Karpas-422 (cell line): Measurements from ENCODE around the gene SYNJ2. TPM values are rescaled to one million over a fixed set of nuclear protein-coding genes. Genes with fewer than 3 reads are reported as not detected.

Source experiments
- DNase-seq: peaks from one replicate; pipeline ENCODE4 v3.0.0-alpha.2; 2015
- H2AFZ ChIP-seq: fragments of 200-600 bp; sonication (generic); 2 replicates; pipeline ENCODE4 v1.6.1; 2014; ENCODE audit warnings: antibody characterized with exemption, low read length, mixed read lengths
- H3K27ac ChIP-seq: fragments of 200-600 bp; sonication (generic); 2 replicates; pipeline ENCODE4 v1.5.1; 2014; ENCODE audit warnings: mild to moderate bottlenecking, low read length, moderate library complexity
- H3K27me3 ChIP-seq: fragments of 200-600 bp; sonication (generic); 2 replicates; pipeline ENCODE4 v1.6.1; 2014; ENCODE audit warnings: low read length, mixed read lengths
- H3K36me3 ChIP-seq: fragments of 200-600 bp; sonication (generic); 2 replicates; pipeline ENCODE4 v1.6.1; 2014; ENCODE audit warnings: low read length, mixed read lengths; ENCODE audit not compliant: insufficient read depth
- H3K4me1 ChIP-seq: fragments of 200-600 bp; sonication (generic); 2 replicates; pipeline ENCODE4 v1.6.1; 2014; ENCODE audit warnings: mild to moderate bottlenecking, low read length, mixed read lengths
- H3K4me2 ChIP-seq: fragments of 200-600 bp; sonication (generic); 2 replicates; pipeline ENCODE4 v1.6.1; 2014; ENCODE audit warnings: low read length, low read depth, mild to moderate bottlenecking; ENCODE audit not compliant: poor library complexity, severe bottlenecking
- H3K4me3 ChIP-seq: fragments of 200-600 bp; sonication (generic); 2 replicates; pipeline ENCODE4 v1.5.1; 2014; ENCODE audit warnings: mild to moderate bottlenecking, antibody characterized with exemption, low read length, mixed read lengths
- H3K79me2 ChIP-seq: fragments of 200-600 bp; sonication (generic); 2 replicates; pipeline ENCODE4 v1.6.1; 2014; ENCODE audit warnings: mild to moderate bottlenecking, low read length, mixed read lengths
- H3K9ac ChIP-seq: fragments of 200-600 bp; sonication (generic); 2 replicates; pipeline ENCODE4 v1.6.0; 2014; ENCODE audit warnings: low read length
- H3K9me2 ChIP-seq: fragments of 200-600 bp; sonication (generic), shearing (Covaris generic); replicated peaks from 2 replicates; pipeline ENCODE4 v1.6.0; 2014; ENCODE audit warnings: mild to moderate bottlenecking, low read length, moderate library complexity; ENCODE audit not compliant: insufficient read depth
- H3K9me3 ChIP-seq: fragments of 300-700, 200-600 bp; sonication (generic); 2 replicates; pipeline ENCODE4 v1.6.1; 2014; ENCODE audit warnings: low read length, mixed read lengths
- H4K20me1 ChIP-seq: fragments of 200-600 bp; sonication (generic); 2 replicates; pipeline ENCODE4 v1.6.1; 2014; ENCODE audit warnings: mild to moderate bottlenecking, antibody characterized with exemption, low read length, low read depth; ENCODE audit not compliant: insufficient read depth
- total RNA-seq: library from RNA; depleted of rRNA; stranded (reverse); fragments of >200 nt; shearing (Covaris generic); gene quantifications from 2 replicates; pipeline ENCODE4 v1.2.3, GENCODE V29; 2014; ENCODE audit warnings: low replicate concordance

SYNJ2 gene
- total RNA-seq, 1 experiment from 2014 or later = 0.04 TPM

GRCh38 chr6:158110986-158111385 lies 129.3 kb downstream of the SYNJ2 start:
- H3K27me3 ChIP-seq = no peaks in the 10 kb centered on the region
- no peak overlapping the region for H3K4me2 ChIP-seq
- no peaks in the 10 kb centered on the region for H3K9me2 ChIP-seq
- H3K36me3 ChIP-seq = no peaks in the 10 kb centered on the region
- H3K4me3 ChIP-seq = no peak overlapping the region
- no peaks in the 10 kb centered on the region for H3K4me1 ChIP-seq
- H2AFZ ChIP-seq = no peak overlapping the region
- no peaks in the 10 kb centered on the region for H3K79me2 ChIP-seq
- no peaks in the 10 kb centered on the region for H4K20me1 ChIP-seq
- H3K27ac ChIP-seq = no peak overlapping the region
- no peaks in the 10 kb centered on the region for H3K9me3 ChIP-seq
- no peak for DNase-seq
- H3K9ac ChIP-seq = no peak overlapping the region

GRCh38 chr6:158111987-158112386 lies 130.3 kb downstream of the SYNJ2 start:
- no peak overlapping the region for H2AFZ ChIP-seq
- no peaks in the 10 kb centered on the region for H3K4me1 ChIP-seq
- DNase-seq = no peak

GRCh38 chr6:158113802-158114201 lies 132.1 kb downstream of the SYNJ2 start:
- no peaks in the 10 kb centered on the region for H3K36me3 ChIP-seq
- H2AFZ ChIP-seq = no peak overlapping the region
- no peaks in the 10 kb centered on the region for H3K27me3 ChIP-seq
- no peaks in the 10 kb centered on the region for H3K9me2 ChIP-seq
- H4K20me1 ChIP-seq = no peaks in the 10 kb centered on the region
- H3K9ac ChIP-seq = no peak overlapping the region
- H3K4me2 ChIP-seq = no peak overlapping the region
- H3K27ac ChIP-seq = no peak overlapping the region
- H3K4me1 ChIP-seq = no peaks in the 10 kb centered on the region
- H3K79me2 ChIP-seq = no peaks in the 10 kb centered on the region
- no peaks in the 10 kb centered on the region for H3K9me3 ChIP-seq
- DNase-seq = no peak
- no peak overlapping the region for H3K4me3 ChIP-seq

More at GRCh38 chr6:158111987-158112386, 130.3 kb downstream of the SYNJ2 start:
- Histone ChIP-seq H3K9me3 (no peaks in the 10 kb centered on the region), H3K9ac (no peak overlapping the region), H3K4me2 (no peak overlapping the region), H3K9me2 (no peaks in the 10 kb centered on the region), H4K20me1 (no peaks in the 10 kb centered on the region), H3K4me3 (no peak overlapping the region), H3K27me3 (no peaks in the 10 kb centered on the region), H3K79me2 (no peaks in the 10 kb centered on the region), H3K27ac (no peak overlapping the region), H3K36me3 (no peaks in the 10 kb centered on the region)

- no peaks in the 10 kb centered on the region for H3K36me3 ChIP-seq
- H3K9me3 ChIP-seq = no peaks in the 10 kb centered on the region
- no peak overlapping the region for H3K4me2 ChIP-seq
- no peaks in the 10 kb centered on the region for H3K79me2 ChIP-seq
- H3K9me2 ChIP-seq = no peaks in the 10 kb centered on the region
- H2AFZ ChIP-seq = no peak overlapping the region
- H3K27ac ChIP-seq = no peak overlapping the region
- no peaks in the 10 kb centered on the region for H3K4me1 ChIP-seq
- H3K27me3 ChIP-seq = no peaks in the 10 kb centered on the region
- DNase-seq = no peak
- H3K4me3 ChIP-seq = no peak overlapping the region
- H3K9ac ChIP-seq = no peak overlapping the region
- H4K20me1 ChIP-seq = no peaks in the 10 kb centered on the region
Observed at GRCh38 chr6:158115102-158115501, 133.4 kb downstream of the SYNJ2 start.

GRCh38 chr6:158115508-158115907 lies 133.8 kb downstream of the SYNJ2 start:
- H3K4me1 ChIP-seq = no peaks in the 10 kb centered on the region
- no peaks in the 10 kb centered on the region for H3K9me3 ChIP-seq
- no peaks in the 10 kb centered on the region for H4K20me1 ChIP-seq
- no peaks in the 10 kb centered on the region for H3K27me3 ChIP-seq
- no peak for DNase-seq
- H2AFZ ChIP-seq = no peak overlapping the region
- no peak overlapping the region for H3K27ac ChIP-seq
- H3K79me2 ChIP-seq = no peaks in the 10 kb centered on the region
- H3K36me3 ChIP-seq = no peaks in the 10 kb centered on the region
- H3K4me2 ChIP-seq = no peak overlapping the region
- H3K9me2 ChIP-seq = no peaks in the 10 kb centered on the region
- H3K9ac ChIP-seq = no peak overlapping the region
- H3K4me3 ChIP-seq = no peak overlapping the region

- no peak overlapping the region for H3K27ac ChIP-seq
- no peaks in the 10 kb centered on the region for H3K9me2 ChIP-seq
- H3K4me2 ChIP-seq = no peak overlapping the region
- H3K36me3 ChIP-seq = no peaks in the 10 kb centered on the region
- H4K20me1 ChIP-seq = no peaks in the 10 kb centered on the region
- no peak overlapping the region for H3K9ac ChIP-seq
- H2AFZ ChIP-seq = no peak overlapping the region
- no peak overlapping the region for H3K4me3 ChIP-seq
- no peaks in the 10 kb centered on the region for H3K79me2 ChIP-seq
- DNase-seq = no peak
- H3K27me3 ChIP-seq = no peaks in the 10 kb centered on the region
- no peaks in the 10 kb centered on the region for H3K4me1 ChIP-seq
- no peaks in the 10 kb centered on the region for H3K9me3 ChIP-seq
Observed at GRCh38 chr6:158118886-158119285, 137.2 kb downstream of the SYNJ2 start.

- no peaks in the 10 kb centered on the region for H3K9me2 ChIP-seq
- no peaks in the 10 kb centered on the region for H3K36me3 ChIP-seq
- H3K9ac ChIP-seq = no peak overlapping the region
- H3K4me1 ChIP-seq = no peaks in the 10 kb centered on the region
- H2AFZ ChIP-seq = no peak overlapping the region
- no peaks in the 10 kb centered on the region for H3K79me2 ChIP-seq
- H3K27me3 ChIP-seq = no peaks in the 10 kb centered on the region
- H3K27ac ChIP-seq = no peak overlapping the region
- H3K4me2 ChIP-seq = no peak overlapping the region
- no peak overlapping the region for H3K4me3 ChIP-seq
- H3K9me3 ChIP-seq = no peaks in the 10 kb centered on the region
- no peaks in the 10 kb centered on the region for H4K20me1 ChIP-seq
- DNase-seq = no peak
Observed at GRCh38 chr6:158121335-158121734, 139.7 kb downstream of the SYNJ2 start.

- Histone ChIP-seq H3K27me3 (no peaks in the 10 kb centered on the region), H3K4me1 (no peaks in the 10 kb centered on the region), H3K9me2 (no peaks in the 10 kb centered on the region), H4K20me1 (no peaks in the 10 kb centered on the region), H3K4me2 (no peak overlapping the region), H3K9me3 (no peaks in the 10 kb centered on the region), H3K36me3 (no peaks in the 10 kb centered on the region), H3K9ac (no peak overlapping the region), H2AFZ (no peak overlapping the region), H3K27ac (no peak overlapping the region), H3K79me2 (no peaks in the 10 kb centered on the region), H3K4me3 (no peak overlapping the region)
- no peak for DNase-seq
Observed at GRCh38 chr6:158122048-158122447, 140.4 kb downstream of the SYNJ2 start.

- H3K36me3 ChIP-seq = no peaks in the 10 kb centered on the region
- no peaks in the 10 kb centered on the region for H3K4me1 ChIP-seq
- DNase-seq = no peak
- no peaks in the 10 kb centered on the region for H4K20me1 ChIP-seq
- no peak overlapping the region for H3K4me3 ChIP-seq
- no peak overlapping the region for H2AFZ ChIP-seq
- no peaks in the 10 kb centered on the region for H3K9me2 ChIP-seq
- no peak overlapping the region for H3K9ac ChIP-seq
- H3K4me2 ChIP-seq = no peak overlapping the region
- H3K79me2 ChIP-seq = no peaks in the 10 kb centered on the region
- H3K27ac ChIP-seq = no peak overlapping the region
- H3K27me3 ChIP-seq = no peaks in the 10 kb centered on the region
- no peaks in the 10 kb centered on the region for H3K9me3 ChIP-seq
Observed at GRCh38 chr6:158124288-158124687, 142.6 kb downstream of the SYNJ2 start.
